Measurements from ENCODE around the gene AFF3. TPM values are rescaled to one million over a fixed set of nuclear protein-coding genes. Genes with fewer than 3 reads are reported as not detected.

AFF3 gene
- total RNA-seq, 1 experiment from 2014 or later: 0.61 TPM

GRCh38 chr2:99982744-99983143, 159.6 kb downstream of the AFF3 start (continued):
- TF ChIP-seq ZNF274 (IDR thresholded peaks at IDR 0.05; ENCODE audit: low read depth, low read length) (no peak), EZH2 (IDR thresholded peaks at IDR 0.05) (no peak), CBX3 (IDR thresholded peaks at IDR 0.05; ENCODE audit: low read depth) (no peak), POLR2A (IDR thresholded peaks at IDR 0.05; ENCODE audit: borderline replicate concordance, extremely low read depth, insufficient read depth, insufficient read length) (no peak), FOSL1 (IDR thresholded peaks at IDR 0.05; ENCODE audit: low read depth) (no peak), ZFX (IDR thresholded peaks at IDR 0.05) (no peak), ELF1 (IDR thresholded peaks at IDR 0.05; ENCODE audit: borderline replicate concordance, low read depth) (no peak)

- no peak overlapping the region for H2AFZ ChIP-seq (ENCODE audit: low read depth, low read length, poor library complexity, severe bottlenecking)
- no peak for ATAC-seq
- H4K20me1 ChIP-seq (ENCODE audit: insufficient read depth): no peaks in the 10 kb centered on the region
- RAD21 ChIA-PET (ENCODE audit: low non-redundant PET in 1 of 2, low total read pairs in 2 of 2, uncharacterized antibody in 2 of 2, unreplicated experiment in 2 of 2): no interaction called here
- BruUV-seq (replicated peaks): no TSS peak
- DNase-seq (ENCODE audit: low read depth, low spot score): no peak
- H3K9ac ChIP-seq (ENCODE audit: low read length): no peak overlapping the region
- H3K79me2 ChIP-seq (ENCODE audit: insufficient read depth, low read length): no peaks in the 10 kb centered on the region
- H3K9me2 ChIP-seq (ENCODE audit: insufficient read depth): no peaks in the 10 kb centered on the region
- no peaks in the 10 kb centered on the region for H3K4me1 ChIP-seq (ENCODE audit: control insufficient read depth in 1 of 2, insufficient read depth in 2 of 2, low read length in 2 of 2)
- POLR2A ChIA-PET: no interaction called here
- CTCF ChIA-PET: no interaction called here
- H3K4me3 ChIP-seq (replicated peaks in 1 of 2; ENCODE audit: low read depth in 1 of 2, low read length in 2 of 2): no peak overlapping the region
- H3K36me3 ChIP-seq (ENCODE audit: control insufficient read depth in 1 of 2, insufficient read depth in 2 of 2, low read length in 2 of 2): no peaks in the 10 kb centered on the region
- H3K27ac ChIP-seq (ENCODE audit: low read depth, low read length): no peak overlapping the region
- no peaks in the 10 kb centered on the region for H3K9me3 ChIP-seq (ENCODE audit: control insufficient read depth in 1 of 2, insufficient read depth in 1 of 2, low read depth in 1 of 2, low read length in 2 of 2)
- H3K4me2 ChIP-seq (ENCODE audit: low read length): no peak overlapping the region
- peaks cover 47% of the 10 kb centered on the region for H3K27me3 ChIP-seq (ENCODE audit: insufficient read depth, low read length)
- intact Hi-C loops (cut with micrococcal nuclease): no loop called here
- TF ChIP-seq ZNF274 (IDR thresholded peaks at IDR 0.05; ENCODE audit: low read depth, low read length) (no peak), ATF3 (IDR thresholded peaks at IDR 0.05) (no peak), JUND (IDR thresholded peaks at IDR 0.05) (no peak), SP1 (IDR thresholded peaks at IDR 0.05; ENCODE audit: low read depth) (no peak), MAX (IDR thresholded peaks at IDR 0.05) (no peak), FOSL1 (IDR thresholded peaks at IDR 0.05; ENCODE audit: low read depth) (no peak), POLR2A (IDR thresholded peaks at IDR 0.05; ENCODE audit: borderline replicate concordance, extremely low read depth, insufficient read depth, insufficient read length) (no peak), EZH2phosphoT487 (IDR thresholded peaks at IDR 0.05; ENCODE audit: borderline replicate concordance) (no peak), REST (IDR thresholded peaks at IDR 0.05; ENCODE audit: low read depth) (no peak)
Measured at GRCh38 chr2:99981840-99982239, 160.6 kb downstream of the AFF3 start.

Data from HCT116 (cell line).